HK-2 (cell line): ENCODE measurements around the gene SLC27A1.
A peak's percentile ranks its signal among the peaks of the same experiment; 100 is the strongest.
"Not testable (repeated sequence)": the region's sequence is repeated elsewhere in the genome, so short reads cannot be mapped to it uniquely, and the experiment has no call there.

Source experiments
- DNase-seq: peaks from one replicate; pipeline ENCODE4 v3.0.0-alpha.2; 2018; ENCODE audit not compliant: unreplicated experiment

SLC27A1 gene

GRCh38 chr19:17487284-17488121 is 17.2 kb downstream of the SLC27A1 start:
- DNase-seq, result no peak

GRCh38 chr19:17488593-17489391 is 18.5 kb downstream of the SLC27A1 start:
- DNase-seq, result no peak

GRCh38 chr19:17489392-17490030 is 19.2 kb downstream of the SLC27A1 start:
- no peak for DNase-seq

- DNase-seq, result no peak
These were observed 20.1 kb downstream of the SLC27A1 start for GRCh38 chr19:17490411-17490810.

GRCh38 chr19:17491287-17491686 is 21.0 kb downstream of the SLC27A1 start:
- no peak for DNase-seq

GRCh38 chr19:17495639-17496296 is 25.4 kb downstream of the SLC27A1 start:
- no peak for DNase-seq

GRCh38 chr19:17496337-17496997 is 26.1 kb downstream of the SLC27A1 start:
- peak; percentile 66 for DNase-seq

- DNase-seq, result no peak
These were observed 26.9 kb downstream of the SLC27A1 start for GRCh38 chr19:17497149-17497798.

- DNase-seq, result peak; percentile 22
These were observed 28.7 kb downstream of the SLC27A1 start for GRCh38 chr19:17499025-17499424.

- DNase-seq, result no peak
These were observed 29.5 kb downstream of the SLC27A1 start for GRCh38 chr19:17499648-17500446.

GRCh38 chr19:17500447-17501198 is 30.3 kb downstream of the SLC27A1 start:
- no peak for DNase-seq

GRCh38 chr19:17503240-17503639 is 32.9 kb downstream of the SLC27A1 start:
- no peak for DNase-seq

GRCh38 chr19:17504030-17504429 is 33.7 kb downstream of the SLC27A1 start:
- DNase-seq, result no peak

- DNase-seq, result no peak
These were observed 34.1 kb downstream of the SLC27A1 start for GRCh38 chr19:17504456-17504855.

GRCh38 chr19:17505223-17505622 is 34.9 kb downstream of the SLC27A1 start:
- no peak for DNase-seq

GRCh38 chr19:17506745-17507144 is 36.4 kb downstream of the SLC27A1 start:
- no peak for DNase-seq

- DNase-seq, result not testable (repeated sequence)
These were observed 38.2 kb downstream of the SLC27A1 start for GRCh38 chr19:17508558-17508933.

GRCh38 chr19:17510220-17510993 is 40.1 kb downstream of the SLC27A1 start:
- no peak for DNase-seq
